Breast epithelium (tissue), 3 donors: ENCODE data around the gene CPB2.

Source experiments
- CTCF ChIP-seq, 3 donors: fragments of 450-650 bp; IDR thresholded peaks; one replicate each; pipeline ENCODE4 v1.5.1; 2016 to 2017; ENCODE audit warnings: antibody characterized with exemption in 3 of 3, mild to moderate bottlenecking in 3 of 3, moderate library complexity in 3 of 3
- POLR2AphosphoS5 ChIP-seq, 3 donors: sonication (generic); formaldehyde crosslinking; IDR thresholded peaks; one replicate each; pipeline ENCODE4 v1.6.1; 2017; ENCODE audit warnings: antibody characterized with exemption in 3 of 3

GRCh38 chr13:46062185-46062584 lies 42.6 kb downstream of the CPB2 start:
- TF ChIP-seq CTCF (IDR thresholded peaks at IDR 0.05) (no peak), POLR2AphosphoS5 (IDR thresholded peaks at IDR 0.05) (no peak)
